IPS DF 19.7 (cell line): ENCODE data around the gene LMAN1.

Experiments used
- DNase-seq: peaks from one replicate; pipeline ENCODE4 v3.0.0-alpha.2; 2013; ENCODE audit warnings: low read depth, low spot score

The LMAN1 gene

GRCh38 chr18:59360381-59360780 lies 1.3 kb upstream of the LMAN1 start:
- DNase-seq: no peak

DNA sequence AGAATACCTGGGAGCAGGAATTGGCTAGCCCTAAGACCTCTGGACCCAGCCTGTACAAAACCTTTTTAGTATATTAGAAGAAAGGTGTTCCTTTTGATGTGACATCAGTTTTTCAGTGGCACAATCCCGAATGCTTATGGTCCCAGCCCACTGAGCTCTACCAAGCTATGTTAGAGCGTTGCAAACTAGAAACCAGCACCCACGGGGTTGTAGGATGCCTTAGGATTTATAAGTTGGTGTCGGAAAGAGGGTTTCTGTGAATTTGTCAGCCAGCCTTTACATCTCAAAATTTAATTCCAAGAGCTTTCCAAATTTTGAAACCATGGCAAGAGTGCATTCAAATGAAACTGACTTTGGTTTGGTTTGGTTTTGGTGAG lies 499 bp upstream of the LMAN1 start:
- DNase-seq: no peak

DNA sequence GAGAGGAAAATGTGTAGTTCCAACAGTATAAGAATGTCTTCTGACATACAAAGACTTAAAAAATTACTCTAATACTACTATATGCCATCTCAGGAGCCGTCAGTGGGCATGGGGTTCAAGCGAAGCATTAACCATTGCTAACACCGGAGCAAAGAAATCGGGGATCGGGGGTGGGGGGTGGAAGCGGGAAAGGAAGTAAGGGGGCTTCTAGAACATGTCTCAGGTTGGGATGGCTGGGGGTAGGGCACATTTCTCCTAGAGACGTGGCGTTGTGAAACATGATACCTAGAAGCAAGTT lies 702 bp downstream of the LMAN1 start:
- no peak for DNase-seq

DNA sequence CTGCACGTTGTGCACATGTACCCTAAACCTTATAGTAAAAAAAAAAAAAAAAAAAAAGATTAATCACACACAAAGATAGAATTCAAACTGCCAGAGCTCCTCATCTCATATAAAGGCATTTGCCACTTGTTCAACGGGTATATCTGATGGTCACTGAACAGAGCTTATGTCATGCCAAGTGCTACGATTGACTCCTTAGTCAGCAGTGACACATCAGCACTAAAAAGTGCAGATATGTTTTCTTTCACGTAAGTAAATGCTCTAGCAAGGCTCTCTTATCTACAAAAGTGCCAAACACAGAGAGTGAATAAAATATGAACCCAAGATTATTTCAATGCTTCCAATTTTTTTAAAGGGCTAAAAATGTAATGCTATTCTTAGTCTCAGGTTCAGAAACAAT lies 1.1 kb downstream of the LMAN1 start:
- no peak for DNase-seq

DNA sequence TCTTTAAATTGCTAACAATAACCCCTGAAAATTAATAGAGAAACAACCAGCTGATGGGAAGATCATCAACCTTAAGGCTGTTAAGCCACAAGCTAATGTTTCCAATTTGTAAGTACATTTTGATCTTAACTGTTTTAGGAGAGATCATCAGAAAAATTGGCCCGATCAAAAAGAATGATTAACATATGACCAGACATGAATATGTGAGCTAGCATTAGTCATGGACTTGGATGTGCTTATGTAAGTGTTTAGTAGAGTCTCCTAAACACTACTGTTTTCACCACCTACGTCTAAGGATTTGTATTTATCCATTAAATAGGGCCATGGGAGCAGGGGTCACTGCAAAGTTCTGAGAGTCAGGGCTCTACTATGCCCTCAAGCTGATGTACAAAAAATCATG lies 4.3 kb downstream of the LMAN1 start:
- DNase-seq: no peak

GRCh38 chr18:59353079-59353680 lies 5.9 kb downstream of the LMAN1 start:
- no peak for DNase-seq

DNA sequence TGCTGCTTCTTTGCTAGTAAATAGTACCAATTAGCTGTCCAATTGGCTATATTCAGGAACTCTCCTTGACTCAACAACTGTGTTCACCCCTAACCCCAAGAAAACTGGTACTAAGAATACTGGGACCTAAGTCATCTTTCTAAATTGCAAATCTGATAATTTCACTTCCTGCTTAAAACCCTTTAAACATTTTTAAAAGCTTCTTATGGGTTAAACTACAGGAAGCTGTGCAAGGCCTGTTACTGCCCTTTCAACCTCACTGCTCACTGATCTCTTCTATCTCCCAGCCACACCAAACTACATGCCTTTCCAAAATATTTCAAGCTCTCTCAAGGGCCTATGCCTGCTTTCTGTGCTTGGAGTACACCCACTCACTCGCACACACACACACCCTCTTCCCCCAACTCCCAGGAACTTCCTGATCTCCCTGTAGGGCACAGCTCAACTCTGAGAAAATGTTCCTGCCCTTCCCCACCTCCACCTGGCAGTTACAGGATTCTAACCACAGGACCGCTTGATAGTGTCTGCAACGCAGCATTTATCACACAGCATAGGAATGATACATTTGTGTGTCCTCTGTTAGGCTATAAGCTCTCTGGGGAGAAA lies 6.7 kb downstream of the LMAN1 start:
- DNase-seq: no peak

DNA sequence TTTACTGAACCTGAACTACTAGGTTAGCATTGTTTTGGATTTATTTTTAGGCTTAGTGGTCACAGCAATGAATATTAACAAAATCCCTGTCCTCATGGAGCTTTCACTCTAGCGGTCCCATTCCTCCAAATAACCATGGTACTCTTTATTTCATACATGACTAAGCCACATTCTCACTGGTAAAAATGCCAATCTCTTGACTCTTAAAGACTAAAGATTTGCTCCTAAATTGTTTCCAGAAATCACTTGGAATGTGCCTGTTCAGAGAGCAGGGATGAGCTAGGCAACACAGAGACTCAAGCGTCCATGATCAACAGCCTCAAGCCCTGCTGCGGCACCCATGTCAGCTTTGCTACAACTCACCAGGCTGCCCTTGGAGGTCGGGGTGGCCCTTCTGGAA lies 13.5 kb downstream of the LMAN1 start:
- no peak for DNase-seq

DNA sequence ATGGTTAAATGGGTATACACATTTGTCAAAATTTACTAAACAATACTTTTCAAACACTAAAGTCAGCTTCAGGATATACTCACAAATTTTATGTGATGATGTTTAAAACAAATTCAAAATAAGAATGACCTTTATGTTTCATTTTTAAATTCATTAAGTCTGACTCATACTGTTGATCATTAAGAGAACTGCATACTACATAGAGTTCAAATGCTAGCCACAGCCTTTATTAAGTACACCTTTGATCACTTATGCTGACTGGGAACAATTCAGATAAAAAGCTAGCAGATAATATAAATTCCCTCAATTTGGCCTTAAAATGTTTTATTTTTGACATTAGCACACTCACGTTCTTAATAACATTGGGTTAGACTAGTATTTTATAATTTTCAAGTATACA lies 14.1 kb downstream of the LMAN1 start:
- DNase-seq: no peak

- no peak for DNase-seq
Observed at GRCh38 chr18:59343926-59344325, 15.1 kb downstream of the LMAN1 start.

DNA sequence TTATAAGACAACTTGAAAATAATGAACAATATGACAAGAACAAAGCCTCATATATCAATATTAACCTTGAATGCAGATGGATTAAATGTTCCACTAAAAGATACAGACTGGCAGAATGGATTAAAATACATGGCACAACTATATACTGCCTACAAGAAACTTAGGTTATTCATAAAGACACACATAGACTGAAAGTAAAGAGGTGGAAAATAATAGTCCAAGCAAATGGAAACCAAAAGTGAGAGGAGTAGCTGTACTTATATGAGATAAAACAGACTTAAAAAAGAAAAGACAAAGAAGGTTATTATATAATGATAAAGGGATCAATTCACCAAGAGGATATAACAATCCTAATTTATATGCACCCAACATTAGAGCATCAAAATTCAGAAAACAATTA lies 18.2 kb downstream of the LMAN1 start:
- DNase-seq: no peak

GRCh38 chr18:59340312-59340711 lies 18.8 kb downstream of the LMAN1 start:
- no peak for DNase-seq

GRCh38 chr18:59332986-59333385 lies 26.1 kb downstream of the LMAN1 start:
- DNase-seq: no peak

DNA sequence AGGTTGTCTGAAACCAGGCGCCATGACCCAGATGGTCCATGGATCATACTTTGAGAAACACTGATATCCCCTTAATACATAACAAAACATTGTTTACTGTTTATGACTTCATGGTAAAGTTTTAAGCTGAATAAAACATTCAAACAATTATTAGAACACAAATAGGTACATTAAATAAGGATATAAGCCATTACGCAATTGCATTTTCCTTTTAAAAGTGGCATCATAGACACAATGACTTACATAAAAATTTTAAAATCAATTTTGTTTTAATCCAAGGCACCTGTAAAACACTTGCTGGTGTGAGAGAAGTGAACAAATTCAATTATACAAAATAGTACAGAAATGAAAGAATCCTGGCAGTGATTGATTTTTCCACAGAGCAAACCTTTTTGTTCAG lies 30.4 kb downstream of the LMAN1 start:
- DNase-seq: no peak

DNA sequence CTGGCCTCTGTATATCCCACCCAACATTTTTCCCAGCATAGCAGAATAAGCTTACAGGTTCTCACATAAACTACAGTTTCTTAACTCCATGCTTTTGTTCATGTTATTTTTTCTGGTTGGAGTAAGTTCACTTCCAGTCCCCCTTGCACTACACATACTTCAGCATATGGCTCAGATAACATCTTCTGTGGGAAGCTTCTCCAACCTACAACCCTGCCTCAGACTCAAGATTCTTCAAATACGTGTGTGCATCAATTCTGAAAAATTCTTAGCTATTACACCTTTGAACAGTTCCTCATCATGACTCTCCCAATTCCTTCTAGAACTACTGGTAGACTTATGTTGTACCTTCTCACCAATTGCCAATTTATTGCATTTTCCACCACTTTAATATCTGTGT lies 33.1 kb downstream of the LMAN1 start:
- DNase-seq: no peak

- DNase-seq: no peak
Observed at GRCh38 chr18:59324623-59324971, 34.5 kb downstream of the LMAN1 start.

GRCh38 chr18:59323931-59324622 lies 35.0 kb downstream of the LMAN1 start:
- DNase-seq: no peak

DNA sequence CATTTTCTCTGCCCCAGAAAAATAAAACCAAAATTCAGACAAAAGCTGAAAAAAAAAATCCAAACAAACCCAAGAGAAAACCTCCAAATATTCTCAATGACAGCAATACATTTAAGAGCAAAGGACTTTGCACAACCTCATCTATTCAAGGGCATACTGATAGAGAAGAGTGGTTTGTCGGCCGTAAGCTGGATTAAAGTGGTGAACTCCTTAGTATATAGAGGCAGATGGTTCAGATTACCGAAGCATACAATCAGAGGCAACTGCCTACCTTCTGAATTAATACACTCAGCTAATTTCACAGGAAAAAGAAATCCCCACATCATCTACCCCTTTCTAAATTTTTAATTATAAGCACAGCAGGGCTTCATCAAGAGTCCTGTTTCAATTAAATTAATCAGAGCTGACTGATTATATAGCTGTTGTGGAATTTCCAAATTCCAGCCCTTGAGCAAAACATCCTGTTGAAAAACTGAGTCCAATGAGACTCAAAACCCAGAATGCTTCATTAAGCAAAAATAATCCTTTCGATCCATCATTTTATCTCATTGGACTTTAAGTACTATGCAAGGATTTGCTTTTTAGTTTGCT lies 40.5 kb downstream of the LMAN1 start, which contains the start of gene CPLX4:
Gene CPLX4, minus strand, starts transcription at position 190 of the 591 bp plus-strand sequence. Its CDS starts 187 bp downstream, at position 3.
- no peak for DNase-seq

DNA sequence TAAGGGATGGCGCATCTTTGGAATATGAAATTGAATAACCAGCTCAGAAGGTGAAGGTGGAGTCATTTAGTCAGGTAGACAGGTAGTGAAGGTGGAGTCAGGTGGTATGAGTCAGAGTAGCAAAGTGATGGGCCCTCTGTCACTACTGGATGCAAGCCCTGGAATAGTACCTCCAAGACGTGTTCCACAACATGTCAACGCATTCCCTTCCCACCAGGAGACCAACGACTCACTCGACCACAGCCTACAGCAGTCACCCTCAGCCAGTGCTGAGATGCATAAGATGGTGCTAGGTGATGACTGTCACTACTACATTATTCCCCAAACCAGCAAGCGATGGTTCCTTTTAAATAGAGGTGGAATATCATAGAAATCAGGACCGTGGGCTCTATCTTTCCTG lies 47.4 kb downstream of the LMAN1 start:
- DNase-seq: no peak

DNA sequence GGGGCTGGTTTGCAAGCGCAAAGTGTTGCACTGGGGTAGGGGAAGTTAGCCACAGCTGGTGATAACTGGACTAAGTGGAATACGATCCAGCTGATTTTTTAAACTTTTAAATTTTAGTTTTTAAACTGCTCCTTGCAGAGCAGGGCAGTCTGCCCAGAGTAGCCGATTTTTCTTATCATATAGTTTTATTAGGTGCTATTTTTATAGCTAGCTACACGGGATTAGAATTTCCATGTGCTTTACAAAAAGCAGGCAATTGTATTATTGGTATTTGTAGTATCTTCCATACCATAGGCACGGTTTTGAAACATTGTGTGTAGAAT lies 50.2 kb downstream of the LMAN1 start:
- DNase-seq: no peak

DNA sequence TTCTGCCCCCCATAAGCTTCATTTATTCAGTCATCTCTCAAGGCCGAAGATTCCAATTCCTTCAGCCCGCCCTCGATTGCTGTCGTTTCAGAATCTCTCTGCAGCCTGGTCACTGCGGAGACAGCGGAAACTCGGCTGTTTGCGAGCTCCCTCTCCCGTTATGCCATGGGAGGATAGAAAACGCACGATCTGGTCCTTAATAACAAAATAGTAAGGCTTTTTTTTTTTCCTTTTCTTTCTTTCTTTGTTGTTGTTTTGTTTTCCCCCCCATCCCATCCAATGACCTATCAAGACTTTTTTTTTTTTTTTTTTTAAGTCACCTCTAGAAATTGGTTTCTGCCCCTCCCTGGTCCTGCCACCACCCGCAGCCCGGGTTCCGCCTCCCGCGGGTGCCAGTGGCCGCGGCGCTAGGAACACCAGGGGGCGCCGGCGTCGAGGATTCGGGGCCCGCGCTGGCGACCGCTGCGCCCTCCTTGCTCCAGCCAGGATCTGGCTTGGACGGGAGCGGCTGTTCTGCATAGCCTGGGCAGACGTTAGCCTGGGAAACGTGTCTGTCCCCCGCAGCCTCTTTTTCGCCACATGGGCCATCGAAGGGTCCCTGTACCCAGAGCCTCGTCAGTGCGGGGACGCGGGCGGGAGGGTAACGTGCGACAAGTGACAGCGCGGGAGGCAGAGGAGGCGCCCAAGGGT lies 50.7 kb downstream of the LMAN1 start:
- no peak for DNase-seq

- DNase-seq: no peak
Observed at GRCh38 chr18:59306640-59307039, 52.4 kb downstream of the LMAN1 start.

DNA sequence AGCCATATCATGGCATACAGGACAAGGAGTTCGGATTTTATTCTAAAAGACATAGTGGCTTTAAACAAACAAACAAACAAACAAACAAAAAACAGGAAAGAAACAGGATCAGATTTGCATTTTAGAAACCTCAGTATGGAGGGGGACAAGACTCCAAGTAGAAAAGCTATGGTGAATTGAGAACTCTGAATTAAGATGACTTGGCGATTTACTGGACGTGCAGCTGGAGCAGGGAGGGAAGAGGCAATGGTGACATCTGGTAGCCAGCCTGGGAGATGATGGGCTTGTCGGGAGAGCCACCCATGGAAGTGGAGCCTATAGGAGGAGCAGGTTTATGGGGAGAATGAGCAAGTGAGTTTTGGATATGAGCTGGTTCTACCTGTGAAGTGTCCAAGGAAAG lies 53.8 kb downstream of the LMAN1 start:
- no peak for DNase-seq
